DMS153 treated with DMSO at 0.1 percent for 48 hours (cell line): ENCODE data around the gene GDF15.
"Not testable (repeated sequence)": the region's sequence is repeated elsewhere in the genome, so short reads cannot be mapped to it uniquely, and the experiment has no call there.

Experiments used
- DNase-seq: peaks from one replicate; lab custom pipeline; 2025; ENCODE audit not compliant: unreplicated experiment; lab: John Stamatoyannopoulos, UW

The GDF15 gene

DNA sequence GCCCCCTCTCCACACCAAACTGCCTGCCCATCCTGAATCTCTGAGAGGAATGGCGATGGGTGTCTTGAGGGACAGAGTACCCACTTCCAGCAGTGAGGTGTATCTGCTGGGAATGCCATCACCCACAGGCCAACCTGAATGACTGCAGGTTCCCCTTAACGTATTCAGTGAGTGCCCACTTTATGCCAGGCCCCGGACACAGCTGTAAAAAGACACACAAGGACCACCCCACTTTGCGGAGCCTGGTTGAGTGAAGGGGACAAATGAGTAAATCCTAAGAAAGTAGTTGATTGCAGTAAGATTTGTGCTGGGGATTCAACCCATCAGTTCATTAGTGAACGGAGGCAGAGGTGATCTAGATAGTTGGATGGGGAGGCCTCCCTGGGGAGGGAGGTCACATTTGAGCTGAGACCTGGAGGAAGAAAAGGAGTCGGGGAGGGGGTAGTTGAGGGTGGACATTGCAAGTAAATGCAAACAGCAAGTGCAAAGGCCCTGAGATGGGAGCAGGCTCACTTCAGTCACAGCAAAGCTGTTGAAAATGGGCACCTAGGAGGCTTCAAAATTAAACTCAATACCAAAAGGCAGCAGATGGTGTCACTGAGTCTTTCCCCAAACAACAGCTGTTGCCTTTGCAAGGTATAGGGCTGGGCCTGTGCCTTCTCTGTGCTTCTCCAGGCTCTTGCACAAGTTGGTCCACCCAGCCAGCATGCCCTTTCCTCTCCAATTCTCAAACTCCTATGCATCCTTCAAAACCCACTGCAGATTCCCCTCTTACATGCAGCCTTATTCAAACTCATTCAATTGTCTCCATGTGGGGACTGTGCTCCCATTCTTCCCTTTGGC is 4.3 kb downstream of the GDF15 start:
- no peak for DNase-seq

DNA sequence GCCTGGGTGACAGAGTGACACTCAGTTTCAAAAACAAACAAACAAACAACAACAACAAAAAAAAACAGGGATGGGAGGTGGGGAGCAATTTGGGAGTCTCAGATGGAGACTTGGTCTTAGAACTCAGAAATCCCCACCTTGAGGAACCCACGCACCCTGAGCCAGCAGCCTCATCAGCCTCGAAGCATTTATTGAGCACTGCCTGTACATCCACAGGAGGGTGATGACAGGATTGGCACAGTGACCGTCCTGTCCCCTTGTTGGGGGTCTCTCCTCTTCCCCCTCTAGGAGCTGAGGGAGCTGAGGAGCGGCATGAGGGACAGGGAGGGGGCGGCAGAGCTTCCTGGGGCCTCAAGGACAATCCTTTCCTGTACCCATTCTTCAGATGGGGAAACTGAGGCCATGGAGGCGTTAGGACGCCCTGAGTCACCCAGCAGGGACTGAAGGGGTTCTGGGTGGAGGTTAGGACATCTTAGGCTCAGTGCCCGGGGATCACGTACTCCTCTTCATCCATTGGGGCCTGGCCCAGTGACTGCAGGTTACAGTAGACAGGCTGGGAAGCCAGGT is 5.6 kb downstream of the GDF15 start:
- DNase-seq = no peak

DNA sequence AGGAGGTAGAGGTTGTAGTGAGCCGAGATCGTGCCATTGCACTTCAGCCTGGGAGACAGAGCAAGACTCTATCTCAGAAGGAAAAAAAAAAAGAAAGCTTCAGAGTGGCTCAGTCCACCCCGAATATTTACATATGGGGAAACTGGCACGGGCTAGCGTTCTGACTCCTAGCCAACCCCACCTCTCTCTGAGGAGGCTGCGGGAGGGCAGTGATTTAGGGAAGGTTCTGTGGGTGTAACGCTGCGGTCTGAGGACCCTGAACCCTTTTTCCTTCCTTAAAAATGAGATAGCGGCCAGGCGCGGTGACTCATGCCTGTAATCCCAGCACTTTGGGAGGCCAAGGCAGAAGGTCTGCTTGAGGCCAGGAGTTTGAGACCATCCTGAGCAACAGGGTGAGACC is 6.5 kb downstream of the GDF15 start:
- DNase-seq = no peak

DNA sequence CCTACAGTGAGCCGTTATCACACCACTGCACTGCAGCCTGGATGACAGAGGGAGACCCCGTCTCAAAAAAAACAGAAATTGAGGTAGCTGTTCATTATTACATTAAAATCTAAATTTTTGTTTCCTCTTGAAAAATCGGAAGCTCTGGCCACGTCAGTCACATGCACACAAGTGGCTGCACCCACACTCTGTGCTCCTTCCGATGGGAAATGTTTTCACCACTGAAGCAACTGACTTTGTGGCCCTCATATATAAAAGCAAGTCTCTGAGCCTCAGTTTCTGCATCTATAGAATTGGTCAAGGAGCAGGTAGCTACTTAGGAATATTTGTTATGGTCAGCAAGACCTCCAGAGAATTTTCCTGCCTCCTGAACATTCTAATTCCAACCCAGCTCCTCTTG is 7.0 kb downstream of the GDF15 start:
- DNase-seq = no peak

DNA sequence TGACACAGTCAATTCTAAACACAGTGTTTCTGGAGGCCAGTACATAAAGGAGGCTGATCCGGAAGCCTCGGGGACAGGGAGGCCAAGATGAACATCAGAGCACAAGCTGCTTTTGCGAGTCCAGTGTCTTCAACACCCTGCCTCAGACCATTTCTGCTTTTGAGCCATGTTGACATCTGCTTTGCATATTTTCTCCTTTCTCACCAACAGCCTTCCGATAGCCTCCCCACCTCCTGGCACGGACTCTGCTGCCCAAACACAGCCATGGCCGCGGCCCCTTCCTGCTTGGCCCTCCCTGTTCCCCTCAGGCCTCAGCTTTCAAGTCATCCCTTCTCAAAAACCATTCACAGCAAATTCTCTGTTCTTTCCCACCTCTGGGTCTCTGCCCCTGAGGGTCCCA is 7.9 kb downstream of the GDF15 start:
- no peak for DNase-seq

DNA sequence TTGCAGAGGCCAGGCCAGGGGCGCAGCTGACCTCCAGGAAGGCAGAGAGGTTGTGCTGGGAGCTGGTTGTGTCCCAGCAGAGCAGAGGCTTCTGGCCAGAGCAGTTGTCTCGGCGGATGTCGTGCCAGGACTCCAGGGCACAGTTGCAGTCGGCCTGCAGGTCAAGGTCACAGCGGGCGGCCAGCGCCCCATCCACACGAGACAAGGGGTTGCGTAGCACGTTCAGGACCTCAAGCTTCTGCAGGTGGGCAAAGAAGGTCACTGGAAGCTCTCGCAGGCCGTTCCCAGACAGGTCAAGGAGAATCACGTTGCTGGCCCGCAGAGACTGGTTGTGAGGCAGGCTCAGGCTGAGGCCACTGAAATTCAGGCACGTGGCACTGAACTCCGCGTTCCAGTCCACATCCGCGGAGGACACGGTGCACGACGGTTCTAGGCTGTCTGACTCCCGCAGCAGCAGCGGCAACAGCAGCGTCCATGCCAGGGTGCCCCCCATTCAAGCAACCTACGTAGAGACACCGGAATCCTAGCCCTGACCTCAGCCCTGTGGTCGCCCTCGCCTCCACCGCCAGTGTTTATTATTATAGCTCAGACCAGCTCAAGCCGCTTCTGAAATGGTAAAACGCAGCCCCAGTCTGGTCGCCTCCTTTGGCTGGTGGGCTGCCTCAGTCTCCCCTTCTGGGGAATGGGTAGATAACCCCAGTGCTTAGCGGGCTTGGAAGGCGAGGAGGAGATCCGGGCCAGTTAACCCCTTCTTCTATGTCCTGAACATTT is 10.7 kb downstream of the GDF15 start:
- no peak for DNase-seq

DNA sequence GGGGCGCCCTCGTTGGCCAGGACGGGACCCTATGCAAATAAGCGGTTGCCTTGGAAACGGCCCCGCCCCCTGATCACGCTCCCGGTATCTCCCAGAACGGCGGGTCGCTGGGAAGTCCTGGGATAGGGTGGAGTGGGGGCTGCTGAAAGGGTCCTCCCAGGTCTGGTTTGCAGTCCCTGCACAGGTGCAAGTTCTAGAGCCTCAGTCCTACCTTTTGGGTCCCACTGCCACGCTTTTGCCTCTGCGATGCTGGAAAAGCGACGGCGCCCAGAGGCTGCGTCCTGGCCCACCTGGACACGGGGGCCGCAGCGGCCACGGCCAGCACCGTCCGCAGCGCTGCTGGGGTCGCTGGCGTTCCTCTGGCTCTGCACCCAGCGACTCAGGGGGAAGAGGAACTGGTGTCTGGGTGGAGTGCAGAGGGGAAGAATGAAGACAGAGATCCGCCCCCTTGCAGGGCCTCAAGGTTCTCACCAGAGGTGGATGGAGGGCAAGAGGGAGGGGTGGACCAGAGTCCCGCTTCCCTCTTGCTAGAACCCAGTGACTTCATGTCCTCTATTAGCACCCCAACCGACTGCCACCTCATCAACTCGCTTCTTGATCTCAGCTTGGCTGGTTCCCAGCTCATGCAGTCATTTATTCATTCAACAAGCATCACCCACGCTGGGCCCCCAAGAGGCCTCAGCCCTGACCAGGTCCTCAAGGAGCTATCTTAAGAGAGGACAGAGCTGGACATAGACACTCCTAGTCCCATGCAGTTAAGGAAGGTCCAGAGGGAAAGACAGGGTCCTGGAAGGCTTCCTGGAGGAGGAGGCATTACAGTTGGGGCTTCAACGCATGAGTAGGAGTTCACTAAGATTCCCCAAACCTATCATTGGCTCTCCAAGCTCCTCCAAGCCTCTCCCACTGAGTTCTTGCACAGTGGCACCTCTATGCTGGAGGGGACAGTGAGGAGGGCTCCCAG is 11.6 kb downstream of the GDF15 start, which contains the start of gene LRRC25:
TSS of gene LRRC25 (minus strand) at position 381 of the 961 bp plus-strand sequence. CDS start 659 bp downstream, outside the sequence.
- DNase-seq = no peak

DNA sequence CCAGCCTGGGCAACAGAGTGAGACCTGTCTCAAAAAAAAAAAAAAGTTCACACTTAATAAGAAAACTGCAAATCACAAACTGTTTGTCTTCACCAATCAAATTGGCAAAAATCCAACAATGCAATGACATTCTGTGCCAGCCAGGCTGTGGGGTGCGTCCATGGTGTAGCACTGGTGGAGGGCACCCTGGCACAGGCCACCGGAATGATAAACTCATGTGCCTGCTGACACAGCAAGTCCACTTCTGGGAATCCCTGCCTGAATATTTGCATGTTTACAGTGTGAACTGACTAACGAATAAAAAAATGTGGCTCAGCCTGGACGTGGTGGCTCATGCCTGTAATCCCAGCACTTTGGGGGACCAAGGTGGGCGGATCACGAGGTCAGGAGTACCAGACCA is 13.1 kb downstream of the GDF15 start:
- no peak for DNase-seq

DNA sequence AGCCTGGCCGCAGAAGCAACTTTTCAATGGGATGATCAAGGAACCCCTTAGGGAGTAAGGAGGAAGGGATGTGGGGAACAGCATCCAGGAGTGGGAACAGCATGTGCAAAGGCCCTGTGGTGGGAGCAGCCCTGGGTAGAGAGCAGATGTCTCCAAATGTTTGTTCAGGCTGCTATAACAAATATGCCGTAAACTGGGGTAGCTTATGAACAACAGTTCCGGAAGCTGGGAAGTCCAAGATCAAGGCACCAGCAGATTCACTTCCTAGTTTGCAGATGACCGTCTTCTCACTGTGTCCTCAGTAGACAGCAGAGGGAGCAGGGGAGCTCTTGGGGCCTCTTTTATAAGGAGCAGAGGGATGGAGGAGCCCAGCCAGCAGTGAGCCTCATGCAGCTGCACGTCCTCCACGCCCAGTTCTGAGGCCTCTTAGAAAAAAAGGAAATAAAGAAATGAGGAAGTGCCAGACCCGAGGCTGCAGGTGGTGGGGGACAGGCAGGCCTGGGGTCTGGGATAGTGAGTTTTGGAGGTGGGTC is 15.7 kb downstream of the GDF15 start:
- no peak for DNase-seq

DNA sequence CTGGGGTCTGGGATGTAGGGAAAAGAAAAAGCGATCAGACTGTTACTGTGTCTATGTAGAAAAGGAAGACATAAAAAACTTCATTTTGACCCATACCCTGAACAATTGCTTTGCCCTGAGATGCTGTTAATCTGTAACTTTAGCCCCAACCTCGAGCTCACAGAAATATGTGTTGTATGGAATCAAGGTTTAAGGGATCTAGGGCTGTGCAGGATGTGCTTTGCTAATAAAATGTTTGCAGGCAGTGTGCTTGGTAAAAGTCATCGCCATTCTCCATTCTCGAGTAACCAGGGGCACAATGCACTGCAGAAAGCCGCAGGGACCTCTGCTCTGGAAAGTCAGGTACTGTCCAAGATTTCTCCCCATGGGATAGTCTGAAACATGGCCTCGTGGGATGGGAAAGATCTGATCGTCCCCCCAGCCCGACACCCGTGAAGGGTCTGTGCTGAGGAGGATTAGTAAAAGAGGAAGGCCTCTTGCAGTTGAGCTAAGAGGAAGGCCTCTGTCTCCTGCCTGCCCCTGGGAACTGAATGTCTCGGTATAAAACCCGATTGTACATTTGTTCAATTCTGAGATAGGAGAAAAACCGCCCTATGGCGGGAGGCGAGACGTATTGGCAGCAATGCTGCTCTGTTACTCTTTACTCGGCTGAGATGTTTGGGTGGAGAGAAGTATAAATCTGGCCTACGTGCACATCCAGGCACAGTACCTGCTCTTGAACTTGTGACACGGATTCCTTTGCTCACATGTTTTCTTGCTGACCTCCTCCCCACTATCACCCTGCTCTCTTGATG is 16.7 kb downstream of the GDF15 start:
- not testable (repeated sequence) for DNase-seq

DNA sequence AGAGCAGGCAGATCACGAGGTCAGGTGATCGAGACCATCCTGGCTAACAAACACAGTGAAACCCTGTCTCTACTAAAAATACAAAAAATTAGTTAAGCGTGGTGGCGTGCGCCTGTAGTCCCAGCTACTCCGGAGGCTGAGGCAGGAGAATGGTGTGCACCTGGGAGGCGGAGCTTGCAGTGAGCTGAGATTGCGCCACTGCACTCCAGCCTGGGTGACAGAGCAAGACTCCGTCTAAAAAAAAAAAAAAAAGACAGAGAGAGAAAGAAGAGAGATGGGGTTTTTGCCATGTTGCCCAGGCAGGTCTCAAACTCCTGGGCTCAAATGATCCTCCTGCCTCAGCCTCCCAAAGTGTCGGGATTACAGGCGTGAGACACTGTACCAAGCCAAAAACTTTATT is 19.8 kb downstream of the GDF15 start:
- not testable (repeated sequence) for DNase-seq

DNA sequence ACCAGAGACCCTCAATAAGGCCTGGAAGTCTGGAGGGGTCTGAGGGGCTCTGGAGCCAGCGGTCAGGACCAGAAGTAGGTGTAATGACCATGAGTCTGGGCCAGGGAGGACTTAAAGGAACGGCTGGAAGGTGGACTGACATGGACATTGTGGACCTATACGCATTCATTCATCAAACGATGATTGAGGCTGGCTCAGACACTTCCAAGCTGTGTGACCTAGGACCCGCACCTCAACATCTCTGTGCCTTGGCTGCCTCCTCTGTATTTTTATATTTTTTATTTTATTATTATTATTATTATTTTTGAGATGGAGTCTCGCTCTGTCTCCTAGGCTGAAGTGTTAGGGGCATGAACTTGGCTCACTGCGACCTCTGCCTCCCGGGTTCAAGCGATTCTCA is 20.8 kb downstream of the GDF15 start:
- no peak for DNase-seq

DNA sequence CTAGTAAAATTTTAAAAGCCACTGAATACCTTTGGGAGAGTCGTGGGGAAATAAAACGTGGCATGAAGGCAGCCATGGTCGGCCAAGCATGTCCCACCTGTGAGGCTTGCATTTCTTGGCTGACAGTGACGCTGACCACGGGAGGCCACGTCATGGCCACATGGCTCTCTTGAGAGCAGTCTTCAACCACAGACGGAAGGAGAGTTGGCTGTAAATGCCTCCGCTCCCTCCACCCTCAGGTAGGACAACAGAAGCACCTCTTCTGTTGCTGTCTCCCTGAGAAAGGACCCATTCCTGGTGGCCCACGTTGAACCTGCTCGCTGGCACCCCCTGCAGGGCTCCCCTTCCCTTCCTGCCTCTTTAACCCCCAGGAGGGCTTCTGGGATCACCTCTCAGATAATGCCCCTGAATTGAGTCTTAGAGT is 22.1 kb downstream of the GDF15 start:
- DNase-seq = no peak

DNA sequence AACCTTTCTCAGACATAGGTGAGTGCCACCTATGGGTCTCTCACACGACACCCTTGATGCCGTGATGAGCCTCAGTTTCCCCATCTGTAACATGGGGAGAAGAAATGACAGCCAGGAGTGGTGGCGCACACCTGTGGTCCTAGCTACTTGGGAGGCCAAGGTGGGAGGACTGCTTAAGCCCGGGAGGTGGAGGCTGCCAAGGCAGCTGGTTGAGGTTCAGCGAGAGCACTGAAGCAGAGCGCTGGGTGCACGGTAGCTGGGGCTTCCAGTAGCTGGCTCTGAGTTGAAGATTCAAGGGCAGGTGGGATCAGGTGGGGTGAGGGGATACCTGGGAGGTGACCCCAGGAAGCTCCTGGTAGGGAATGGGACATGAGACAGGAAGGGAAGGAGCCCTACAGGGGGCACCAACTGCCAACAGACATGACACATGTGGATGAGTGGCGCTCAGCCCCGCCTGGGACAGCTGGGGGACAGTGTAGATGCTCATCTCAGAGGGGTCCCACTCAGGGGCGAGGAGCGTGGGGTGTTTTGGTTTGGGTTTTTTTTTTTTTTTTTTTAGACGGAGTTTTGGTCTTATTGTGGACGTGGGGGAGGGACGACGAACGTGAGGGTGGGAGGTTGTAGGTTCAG is 26.8 kb downstream of the GDF15 start:
- no peak for DNase-seq

DNA sequence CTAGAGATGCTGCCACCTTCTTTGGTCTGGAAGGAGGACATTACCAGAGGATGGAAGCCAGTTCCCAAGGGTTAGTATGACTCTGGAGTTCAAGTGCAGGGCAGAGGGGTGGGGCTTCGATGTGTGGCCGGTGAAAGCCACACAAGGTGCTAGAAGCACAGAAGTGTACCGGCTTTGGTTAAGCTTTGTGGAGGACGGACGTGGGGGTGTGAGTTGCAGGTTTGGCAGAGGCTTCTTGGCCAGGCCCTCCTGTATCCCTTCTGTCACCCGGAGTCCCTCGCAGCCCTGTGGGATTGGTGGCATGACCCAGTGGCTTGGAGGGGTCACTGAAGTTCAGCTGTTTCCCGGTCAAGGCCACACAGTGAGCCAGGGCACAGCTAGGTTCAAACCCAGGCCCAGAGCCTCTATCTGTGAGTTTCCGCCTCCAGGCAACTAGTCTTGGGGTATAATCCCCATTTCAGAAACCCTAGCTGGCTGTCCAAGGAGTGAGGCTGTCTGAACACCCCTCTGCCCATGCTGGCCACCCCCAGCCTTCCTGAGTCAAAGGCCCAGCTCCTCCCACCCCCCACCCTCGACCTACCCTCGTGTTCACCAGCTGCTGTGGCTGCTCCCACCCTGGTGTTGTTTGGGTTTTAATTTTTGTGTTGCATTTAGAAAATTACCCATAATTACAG is 28.7 kb downstream of the GDF15 start:
- DNase-seq = no peak

DNA sequence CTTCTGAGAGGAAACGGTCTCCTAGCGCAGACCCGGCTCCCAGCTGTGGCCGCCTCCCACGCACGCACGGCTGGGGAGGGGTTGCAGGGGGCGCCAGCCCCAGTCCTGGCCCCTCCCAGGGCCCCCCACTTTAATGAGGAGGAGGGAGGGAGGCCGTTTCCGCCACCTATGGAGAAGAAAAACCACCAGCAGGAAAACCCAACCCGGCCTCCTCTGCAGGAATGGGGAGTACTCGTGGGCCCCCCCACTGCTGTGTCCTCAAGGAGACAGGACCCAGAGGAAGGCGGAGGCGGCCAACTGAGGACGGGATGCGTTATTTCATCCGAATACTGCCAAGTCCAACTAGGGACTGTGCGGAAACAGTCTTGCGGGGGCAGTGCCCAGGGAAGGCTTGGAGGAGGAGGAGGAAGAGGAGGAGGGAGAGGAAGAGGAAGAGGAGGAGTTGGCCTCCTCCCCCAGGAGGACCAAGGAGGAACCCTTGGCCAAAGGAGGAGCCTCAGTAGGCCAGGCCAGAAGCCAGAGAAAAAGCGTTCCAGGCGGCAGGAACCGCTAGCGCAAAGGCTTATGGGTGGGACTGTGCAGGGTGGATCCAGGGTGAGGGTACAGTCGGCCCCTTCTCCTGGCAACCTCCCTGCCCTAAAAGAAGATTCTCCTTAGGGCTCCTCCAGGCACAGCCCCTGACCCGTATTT is 29.4 kb downstream of the GDF15 start:
- no peak for DNase-seq

DNA sequence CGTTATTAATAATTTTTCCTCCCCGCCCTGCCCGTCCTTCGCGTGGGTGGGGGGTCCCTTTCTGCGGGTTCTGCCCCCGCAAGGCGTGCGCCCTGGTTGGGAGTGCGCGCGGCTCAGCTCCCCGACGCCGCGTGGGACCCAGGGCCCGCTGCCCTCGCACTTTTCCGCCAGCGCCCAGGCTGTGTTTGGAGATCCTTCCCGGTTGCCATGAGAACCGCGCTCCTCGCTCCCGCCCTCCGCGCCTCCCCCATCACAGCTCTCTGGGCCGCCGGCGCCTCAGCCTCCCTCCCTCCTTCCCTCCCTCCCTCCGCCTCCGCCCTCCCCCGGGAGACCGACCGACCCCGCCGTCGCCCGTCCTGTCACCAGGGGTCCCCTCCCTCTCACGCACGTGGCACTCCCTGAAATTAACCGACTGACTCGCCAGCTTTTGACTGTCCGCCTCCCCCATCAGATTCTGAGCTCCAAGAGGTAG is 30.9 kb downstream of the GDF15 start:
- peak; percentile 81 for DNase-seq
